HG03135 (cell line): ENCODE results near the gene FSHR.

Experiments
- ATAC-seq: cut with Tn5 transposase; IDR thresholded peaks from one replicate; pipeline ENCODE4 v1.9.1; 2021; ENCODE audit warnings: mild to moderate bottlenecking, moderate library complexity; ENCODE audit not compliant: unreplicated experiment

Gene FSHR

DNA sequence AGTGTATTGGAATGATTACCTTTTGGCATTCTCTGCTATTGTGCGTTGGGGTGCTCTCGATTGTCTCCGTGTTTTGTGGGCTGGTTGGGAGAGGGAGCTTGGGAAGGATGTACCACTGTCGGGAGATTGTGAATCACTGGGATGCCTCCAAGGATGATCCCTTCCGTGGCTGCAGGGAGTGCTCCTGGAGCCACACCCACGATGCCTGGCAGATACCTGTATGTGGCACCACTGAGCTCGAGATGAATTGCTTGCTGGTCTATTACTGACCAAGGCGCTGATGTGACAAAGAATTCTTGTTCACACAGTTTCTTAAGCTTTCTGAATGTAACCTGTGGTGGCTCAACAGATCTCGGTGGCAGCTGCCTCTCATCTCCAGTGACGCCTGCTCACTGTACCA is 239.1 kb downstream of the FSHR start:
- ATAC-seq: no peak

DNA sequence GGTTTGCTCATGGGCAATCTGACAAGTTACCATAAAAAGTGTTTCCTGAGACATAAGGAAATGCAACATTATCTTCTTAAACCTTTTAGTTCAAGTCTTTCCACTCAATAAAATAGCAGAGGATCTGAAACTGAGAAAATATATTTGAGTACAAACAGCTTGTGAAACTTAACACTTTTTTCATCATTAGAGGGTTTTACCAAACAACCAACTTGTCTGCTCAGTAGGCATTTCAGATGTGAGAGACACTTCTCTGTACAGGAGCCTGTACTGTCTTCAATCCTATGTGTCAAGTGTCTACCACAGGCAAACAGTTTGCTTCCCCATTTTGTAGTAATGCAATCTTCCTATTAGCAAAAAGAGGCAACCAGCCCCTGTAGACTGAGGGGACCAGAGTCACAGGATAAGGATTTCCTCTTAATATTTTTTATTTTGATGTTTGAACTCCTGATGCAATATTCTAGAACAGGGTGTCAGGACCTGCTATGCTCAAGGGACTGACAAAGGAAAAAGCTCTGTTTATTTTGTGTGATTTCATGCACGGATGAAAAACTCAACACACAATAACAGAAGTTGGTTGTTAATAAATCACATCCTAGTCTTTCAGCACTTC is 239.7 kb downstream of the FSHR start:
- peak; percentile 85 for ATAC-seq
